Smooth muscle cell (in vitro differentiated cells): ENCODE results near the gene FNTB. TPM values are rescaled to one million over a fixed set of nuclear protein-coding genes. Genes with fewer than 3 reads are reported as not detected.
A peak's percentile ranks its signal among the peaks of the same experiment; 100 is the strongest.

ENCODE experiments used
- DNase-seq: peaks from one replicate; lab custom pipeline; 2025; ENCODE audit not compliant: unreplicated experiment; lab: John Stamatoyannopoulos, UW
- H2AFZ ChIP-seq: fragments of 200-600 bp; sonication (generic); 2 replicates; pipeline ENCODE4 v1.6.0; 2016; ENCODE audit warnings: antibody characterized with exemption, low read depth, mild to moderate bottlenecking
- H3F3A ChIP-seq: fragments of 200-600 bp; sonication (generic); 2 replicates; pipeline ENCODE4 v1.6.0; 2017; ENCODE audit warnings: antibody characterized with exemption, low read depth
- H3K27ac ChIP-seq: fragments of 200-600 bp; sonication (generic); 2 replicates; pipeline ENCODE4 v1.5.1; 2016; ENCODE audit warnings: low read depth, mild to moderate bottlenecking
- H3K27me3 ChIP-seq: fragments of 200-600 bp; sonication (generic); 2 replicates; pipeline ENCODE4 v1.6.1; 2016; ENCODE audit warnings: low read depth, mild to moderate bottlenecking
- H3K36me3 ChIP-seq: fragments of 200-600 bp; sonication (generic); 2 replicates; pipeline ENCODE4 v1.5.1; 2016; ENCODE audit warnings: low read depth
- H3K4me1 ChIP-seq: fragments of 200-600 bp; sonication (generic); 2 replicates; pipeline ENCODE4 v1.5.1; 2016; ENCODE audit warnings: low read depth
- H3K4me2 ChIP-seq: fragments of 200-600 bp; sonication (generic); 2 replicates; pipeline ENCODE4 v1.6.0; 2016; ENCODE audit warnings: mild to moderate bottlenecking
- H3K4me3 ChIP-seq: fragments of 200-600 bp; sonication (generic); 2 replicates; pipeline ENCODE4 v1.5.1; 2016; ENCODE audit warnings: mild to moderate bottlenecking
- H3K79me2 ChIP-seq: fragments of 200-600 bp; sonication (generic); 2 replicates; pipeline ENCODE4 v1.6.0; 2016; ENCODE audit warnings: low read depth, mild to moderate bottlenecking
- H3K9ac ChIP-seq: fragments of 200-600 bp; sonication (generic); 2 replicates; pipeline ENCODE4 v1.6.0; 2016; ENCODE audit warnings: low read depth
- H3K9me3 ChIP-seq: fragments of 200-600 bp; sonication (generic); replicated peaks from 2 replicates; pipeline ENCODE4 v1.5.1; 2016; ENCODE audit warnings: low read depth
- H4K20me1 ChIP-seq: fragments of 200-600 bp; sonication (generic); 2 replicates; pipeline ENCODE4 v1.6.0; 2016; ENCODE audit warnings: low read depth
- CTCF ChIP-seq: fragments of 200-600 bp; sonication (generic); IDR thresholded peaks from 2 replicates; pipeline ENCODE4 v1.5.1; 2017; ENCODE audit warnings: borderline replicate concordance, mild to moderate bottlenecking, antibody characterized with exemption; ENCODE audit not compliant: insufficient read depth, poor library complexity, severe bottlenecking
- WGBS: methylation state at CpG from one replicate; pipeline ENCODE4 v1.1.7; 2016; ENCODE audit warnings: low lambda C conversion rate; 5-methylcytosine and 5-hydroxymethylcytosine counted together
- polyA plus RNA-seq: library from polyadenylated mRNA; unstranded; fragments of >200 nt; fragmentation: Nextera tagmentation; extraction: Ambion mirVana; gene quantifications from 2 replicates; pipeline ENCODE4 v1.2.1, GENCODE V29; 2016
- total RNA-seq: library from RNA; depleted of rRNA; stranded (reverse); fragments of >200 nt; gene quantifications from 2 replicates; pipeline ENCODE4 v1.2.3, GENCODE V29; 2014

FNTB gene
- total and polyA plus RNA-seq, 2 experiments from 2014 or later = 9.3 to 16.3 TPM

DNA sequence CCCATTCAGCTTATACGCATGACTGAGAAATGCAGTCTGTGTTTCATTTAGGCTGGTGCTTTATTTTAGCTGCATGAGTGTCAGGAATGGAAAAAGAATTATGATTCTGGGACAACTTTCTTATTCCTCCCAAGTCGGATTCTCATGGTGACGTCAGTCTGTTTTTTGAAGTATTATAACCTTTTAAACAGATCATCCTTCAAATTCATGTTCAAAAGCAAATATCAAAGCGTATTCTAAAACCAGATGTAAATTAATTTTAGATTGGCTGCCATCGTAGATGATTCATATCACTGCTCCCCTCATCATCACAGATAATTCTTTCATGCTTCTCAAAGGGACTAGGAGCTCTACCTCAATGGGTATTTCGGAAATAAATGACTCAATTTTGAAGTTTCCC is 15.0 kb downstream of the FNTB start:
- no peak for TF ChIP-seq CTCF
- Histone ChIP-seq H3K27me3 (no peaks in the 10 kb centered on the region), H3F3A (no peaks in the 10 kb centered on the region), H3K4me2 (no peak overlapping the region), H4K20me1 (peaks cover 18% of the 10 kb centered on the region), H3K4me1 (no peaks in the 10 kb centered on the region), H3K36me3 (no peaks in the 10 kb centered on the region), H3K4me3 (no peak overlapping the region), H3K9me3 (no peaks in the 10 kb centered on the region), H2AFZ (no peak overlapping the region), H3K79me2 (peaks cover 20% of the 10 kb centered on the region), H3K27ac (peak overlapping the region; percentile 38), H3K9ac (no peak overlapping the region)
- DNase-seq = no peak
- WGBS = 97% methylated on average over 6 of the region's 6 CpGs

- H3K9me3 ChIP-seq = no peaks in the 10 kb centered on the region
- TF ChIP-seq CTCF = no peak
- no peak for DNase-seq
Observed at GRCh38 chr14:65002586-65003210, 16.0 kb downstream of the FNTB start.

DNA sequence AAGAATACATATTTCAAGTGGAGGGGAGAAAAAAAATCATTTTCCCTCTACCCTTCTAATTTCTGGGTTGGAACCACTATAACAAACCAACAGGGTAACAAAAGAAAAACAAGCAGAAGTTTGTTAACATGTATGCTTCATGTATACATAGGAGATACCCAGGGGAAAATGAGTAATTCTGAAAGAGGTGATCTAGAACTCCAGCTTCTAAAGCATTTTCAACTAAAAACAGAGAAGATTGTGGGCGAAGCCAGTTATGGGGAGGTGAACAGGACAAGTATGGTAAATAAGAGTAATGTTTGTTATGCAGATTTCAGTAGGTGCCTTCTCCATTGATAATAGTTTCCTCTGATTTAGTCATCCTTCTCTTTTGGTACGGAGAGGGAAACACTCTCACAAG is 16.7 kb downstream of the FNTB start:
- TF ChIP-seq CTCF = no peak
- Histone ChIP-seq H3K9ac (peak overlapping the region; percentile 16), H3F3A (no peaks in the 10 kb centered on the region), H3K27me3 (no peaks in the 10 kb centered on the region), H3K27ac (peak overlapping the region; percentile 59), H3K9me3 (no peaks in the 10 kb centered on the region), H2AFZ (no peak overlapping the region), H3K4me2 (no peak overlapping the region), H4K20me1 (peaks cover 14% of the 10 kb centered on the region), H3K4me1 (no peaks in the 10 kb centered on the region), H3K79me2 (peaks cover 20% of the 10 kb centered on the region), H3K4me3 (no peak overlapping the region), H3K36me3 (no peaks in the 10 kb centered on the region)
- 94% methylated on average over 2 of the region's 2 CpGs for WGBS
- DNase-seq = no peak

More at GRCh38 chr14:65002586-65003210, 16.0 kb downstream of the FNTB start:
- peaks cover 18% of the 10 kb centered on the region for H4K20me1 ChIP-seq
- no peaks in the 10 kb centered on the region for H3K36me3 ChIP-seq
- peak overlapping the region; percentile 59 for H3K27ac ChIP-seq
- H3K4me1 ChIP-seq = no peaks in the 10 kb centered on the region
- no peaks in the 10 kb centered on the region for H3K27me3 ChIP-seq
- H3K9ac ChIP-seq = peak overlapping the region; percentile 16
- WGBS = 67% methylated on average over 6 of the region's 6 CpGs
- H3K4me3 ChIP-seq = no peak overlapping the region
- H3K79me2 ChIP-seq = peaks cover 20% of the 10 kb centered on the region
- no peaks in the 10 kb centered on the region for H3F3A ChIP-seq
- no peak overlapping the region for H3K4me2 ChIP-seq
- H2AFZ ChIP-seq = no peak overlapping the region

- 71% methylated on average over 6 of the region's 6 CpGs for WGBS
- peak overlapping the region; percentile 47 for H3K27ac ChIP-seq
Observed at GRCh38 chr14:65006261-65006721, 19.6 kb downstream of the FNTB start.

More at GRCh38 chr14:65006261-65006721, 19.6 kb downstream of the FNTB start:
- Histone ChIP-seq H3K36me3 (no peaks in the 10 kb centered on the region), H3K9me3 (no peaks in the 10 kb centered on the region), H2AFZ (no peak overlapping the region), H3K4me3 (no peak overlapping the region), H3K9ac (no peak overlapping the region), H3K4me2 (no peak overlapping the region), H3F3A (no peaks in the 10 kb centered on the region), H3K79me2 (peaks cover 7% of the 10 kb centered on the region), H4K20me1 (no peaks in the 10 kb centered on the region), H3K4me1 (no peaks in the 10 kb centered on the region), H3K27me3 (no peaks in the 10 kb centered on the region)
- TF ChIP-seq CTCF = no peak
- DNase-seq = no peak
